HG03139 (cell line): ENCODE results near the gene NT5C1A.

Experiments used
- ATAC-seq: cut with Tn5 transposase; IDR thresholded peaks from one replicate; pipeline ENCODE4 v1.9.1; 2021; ENCODE audit not compliant: unreplicated experiment

Gene NT5C1A

GRCh38 chr1:39663559-39663958 lies 8.3 kb downstream of the NT5C1A start:
- ATAC-seq: no peak

- ATAC-seq: no peak
These were observed 9.0 kb downstream of the NT5C1A start for GRCh38 chr1:39662861-39663260.

- ATAC-seq: no peak
These were observed 12.4 kb downstream of the NT5C1A start for GRCh38 chr1:39659538-39659937.

- ATAC-seq: no peak
These were observed 12.8 kb downstream of the NT5C1A start for GRCh38 chr1:39659110-39659509.

GRCh38 chr1:39657923-39658485 lies 13.9 kb downstream of the NT5C1A start:
- peak; percentile 56 for ATAC-seq

GRCh38 chr1:39657402-39657801 lies 14.5 kb downstream of the NT5C1A start:
- no peak for ATAC-seq

- ATAC-seq: no peak
These were observed 15.5 kb downstream of the NT5C1A start for GRCh38 chr1:39656391-39656790.

GRCh38 chr1:39655578-39656268 lies 16.2 kb downstream of the NT5C1A start:
- no peak for ATAC-seq

GRCh38 chr1:39654291-39654690 lies 17.6 kb downstream of the NT5C1A start:
- no peak for ATAC-seq

- ATAC-seq: no peak
These were observed 18.3 kb downstream of the NT5C1A start for GRCh38 chr1:39653546-39654031.

GRCh38 chr1:39652554-39652953 lies 19.4 kb downstream of the NT5C1A start:
- ATAC-seq: no peak

GRCh38 chr1:39652105-39652504 lies 19.8 kb downstream of the NT5C1A start:
- ATAC-seq: no peak

GRCh38 chr1:39650431-39650830 lies 21.5 kb downstream of the NT5C1A start:
- ATAC-seq: no peak

- ATAC-seq: no peak
These were observed 22.2 kb downstream of the NT5C1A start for GRCh38 chr1:39649636-39650185.

GRCh38 chr1:39648496-39648895 lies 23.4 kb downstream of the NT5C1A start:
- no peak for ATAC-seq

GRCh38 chr1:39647247-39647646 lies 24.7 kb downstream of the NT5C1A start:
- no peak for ATAC-seq

- no peak for ATAC-seq
These were observed 25.4 kb downstream of the NT5C1A start for GRCh38 chr1:39646232-39647081.

- no peak for ATAC-seq
These were observed 26.4 kb downstream of the NT5C1A start for GRCh38 chr1:39645411-39646043.

- ATAC-seq: no peak
These were observed 28.2 kb downstream of the NT5C1A start for GRCh38 chr1:39643705-39644104.

- ATAC-seq: no peak
These were observed 29.1 kb downstream of the NT5C1A start for GRCh38 chr1:39642796-39643195.

- ATAC-seq: no peak
These were observed 31.0 kb downstream of the NT5C1A start for GRCh38 chr1:39640861-39641260.
